Astrocyte of the spinal cord (primary cell): ENCODE results near the gene MDM1.

ENCODE experiments used
- DNase-seq: peaks from one replicate; pipeline ENCODE4 v3.0.0; 2011; ENCODE audit warnings: low read depth, low spot score
- H3K4me3 ChIP-seq: 2 replicates; pipeline ENCODE4 v1.5.1; 2011; ENCODE audit warnings: low read depth, mild to moderate bottlenecking, low read length, moderate library complexity
- CTCF ChIP-seq: IDR thresholded peaks from 2 replicates; pipeline ENCODE4 v1.5.1; 2012; ENCODE audit warnings: low read depth, mild to moderate bottlenecking, low read length, inconsistent platforms
- in situ Hi-C: cut with HindIII; loops from 2 replicates; pipeline ENCODE4 v1.10.0; 2017; ENCODE audit warnings: low sequenced_read_pairs

Gene MDM1, protein sequence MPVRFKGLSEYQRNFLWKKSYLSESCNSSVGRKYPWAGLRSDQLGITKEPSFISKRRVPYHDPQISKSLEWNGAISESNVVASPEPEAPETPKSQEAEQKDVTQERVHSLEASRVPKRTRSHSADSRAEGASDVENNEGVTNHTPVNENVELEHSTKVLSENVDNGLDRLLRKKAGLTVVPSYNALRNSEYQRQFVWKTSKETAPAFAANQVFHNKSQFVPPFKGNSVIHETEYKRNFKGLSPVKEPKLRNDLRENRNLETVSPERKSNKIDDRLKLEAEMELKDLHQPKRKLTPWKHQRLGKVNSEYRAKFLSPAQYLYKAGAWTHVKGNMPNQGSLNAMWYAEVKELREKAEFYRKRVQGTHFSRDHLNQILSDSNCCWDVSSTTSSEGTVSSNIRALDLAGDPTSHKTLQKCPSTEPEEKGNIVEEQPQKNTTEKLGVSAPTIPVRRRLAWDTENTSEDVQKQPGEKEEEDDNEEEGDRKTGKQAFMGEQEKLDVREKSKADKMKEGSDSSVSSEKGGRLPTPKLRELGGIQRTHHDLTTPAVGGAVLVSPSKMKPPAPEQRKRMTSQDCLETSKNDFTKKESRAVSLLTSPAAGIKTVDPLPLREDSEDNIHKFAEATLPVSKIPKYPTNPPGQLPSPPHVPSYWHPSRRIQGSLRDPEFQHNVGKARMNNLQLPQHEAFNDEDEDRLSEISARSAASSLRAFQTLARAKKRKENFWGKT

DNA sequence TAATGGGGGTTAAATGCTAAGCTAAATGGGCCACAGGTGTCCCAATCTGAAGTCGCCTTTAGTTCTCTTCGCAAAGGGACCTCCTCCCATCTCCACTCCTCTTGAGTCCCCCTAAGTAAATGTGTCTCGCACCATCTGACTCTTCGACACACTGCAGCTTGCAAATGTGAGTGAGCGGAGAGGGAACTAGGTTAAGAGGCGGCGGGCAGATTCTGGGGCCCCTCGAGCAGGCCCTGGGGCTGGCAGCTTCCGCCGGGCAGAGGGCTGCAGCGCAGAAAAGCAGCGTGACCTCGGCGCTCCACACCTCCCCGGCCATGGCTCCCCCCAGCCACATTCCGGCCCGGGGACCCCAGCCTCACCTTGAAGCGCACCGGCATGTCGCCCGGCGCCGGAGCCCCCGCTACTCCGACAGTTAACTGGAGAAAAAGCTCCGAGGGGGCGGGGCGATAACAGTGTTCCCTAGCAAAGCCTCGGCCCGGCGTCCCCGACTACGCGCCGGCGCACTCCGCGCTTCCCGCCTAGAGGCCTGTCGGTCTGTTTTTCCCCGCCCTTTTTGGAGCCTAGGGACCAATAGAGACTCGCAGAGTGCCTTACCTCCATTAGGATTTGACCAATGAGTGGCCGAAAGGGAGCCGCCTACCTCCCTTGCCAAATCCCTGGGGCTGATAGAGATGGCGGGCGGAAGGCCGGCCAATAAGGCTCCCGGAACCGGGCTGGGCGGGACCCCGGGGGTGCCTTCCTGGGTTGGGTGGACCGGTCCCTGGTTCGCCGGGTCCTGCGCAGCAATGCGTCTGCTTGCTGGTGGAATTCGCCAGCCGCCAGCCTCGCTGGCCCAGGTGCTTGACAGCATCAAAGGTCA lies at the start of gene MDM1:
Gene MDM1 (minus strand): TSS at position 494 of the 859 bp plus-strand sequence. CDS start 117 bp downstream, at position 377.
- peak within 1 kb of the TSS; percentile 78 for H3K4me3 ChIP-seq
- no peak for TF ChIP-seq CTCF
- in situ Hi-C loops: no loop called here
- peak; percentile 98 for DNase-seq

DNA sequence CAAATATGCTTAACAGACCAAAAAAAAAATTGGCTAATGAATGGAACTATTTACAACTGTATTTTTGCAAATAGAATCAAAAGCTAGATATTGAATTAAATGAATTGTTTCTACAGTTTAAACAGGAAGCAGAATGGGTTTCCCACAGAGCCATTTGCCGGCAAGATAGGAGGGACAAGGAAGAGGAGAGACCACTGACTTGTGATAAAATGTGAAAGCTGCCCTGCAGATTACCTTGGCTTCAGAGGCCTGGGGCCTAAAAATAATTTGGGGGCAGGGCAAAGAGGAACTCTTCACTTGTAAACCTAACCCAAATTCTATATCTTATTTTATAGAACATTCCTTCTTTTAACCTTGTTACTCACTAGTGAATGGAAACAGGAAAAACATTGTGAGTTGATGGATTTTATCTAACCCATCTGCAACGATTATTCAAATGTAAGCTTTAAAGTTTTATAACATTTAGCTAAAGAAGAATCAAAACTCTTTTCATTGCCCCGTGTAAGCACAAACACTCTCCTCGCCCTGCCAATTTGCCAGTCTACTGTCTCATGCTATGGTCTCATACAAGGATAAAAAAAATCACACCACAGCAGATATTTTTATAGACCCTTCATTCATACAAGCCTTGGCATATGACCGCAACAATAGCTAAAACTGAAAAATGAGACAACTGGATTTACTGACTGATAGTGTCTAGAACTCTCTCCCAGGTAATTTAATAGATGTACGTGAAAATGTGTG lies 49.5 kb upstream of the MDM1 start:
- in situ Hi-C loops: no loop called here
- no peak for DNase-seq
- no peak overlapping the region for H3K4me3 ChIP-seq
- no peak for TF ChIP-seq CTCF

GRCh38 chr12:68378872-68379606 lies 46.9 kb upstream of the MDM1 start:
- in situ Hi-C loops: no loop called here
- no peak overlapping the region for H3K4me3 ChIP-seq
- no peak for DNase-seq
- TF ChIP-seq CTCF: no peak

- in situ Hi-C loops: no loop called here
- no peak overlapping the region for H3K4me3 ChIP-seq
- no peak for DNase-seq
- TF ChIP-seq CTCF: no peak
These were observed 45.7 kb upstream of the MDM1 start for GRCh38 chr12:68377881-68378280.

GRCh38 chr12:68376901-68377300 lies 44.7 kb upstream of the MDM1 start:
- no peak overlapping the region for H3K4me3 ChIP-seq
- no peak for TF ChIP-seq CTCF
- DNase-seq: no peak
- in situ Hi-C loops: no loop called here
